Measurements from ENCODE around the gene SYNM. TPM values are rescaled to one million over a fixed set of nuclear protein-coding genes. Genes with fewer than 3 reads are reported as not detected.

SYNM gene
- total and polyA plus RNA-seq, 2 donors from 2014 or later = 4.5 to 23.2 TPM

GRCh38 chr15:99168601-99169580 lies 64.0 kb downstream of the SYNM start:
- Histone ChIP-seq H3K27ac (ENCODE audit: low read depth in 2 of 2, low read length in 2 of 2) (peak overlapping the region in 1 of 2 donors; percentile 17), H3K9ac (ENCODE audit: low read length in 3 of 3) (no peak overlapping the region), H3K9me3 (ENCODE audit: control insufficient read depth in 2 of 3, insufficient read depth in 1 of 3, low read length in 3 of 3) (no peaks in the 10 kb centered on the region), H3K36me3 (ENCODE audit: control insufficient read depth in 2 of 3, insufficient read depth in 3 of 3, low read length in 3 of 3) (peaks cover 3 to 12% (median 4%) of the 10 kb centered on the region in 3 donors), H3K27me3 (ENCODE audit: control insufficient read depth, insufficient read depth, low read length) (no peaks in the 10 kb centered on the region), H3K4me3 (ENCODE audit: low read length in 3 of 3) (no peak overlapping the region), H3K4me1 (ENCODE audit: control insufficient read depth in 2 of 3, insufficient read depth in 2 of 3, low read depth in 1 of 3, low read length in 3 of 3) (no peaks in the 10 kb centered on the region)
- TF ChIP-seq CTCF (IDR thresholded peaks at IDR 0.05; ENCODE audit: borderline replicate concordance, extremely low read depth, insufficient read depth) = no peak
- DNase-seq (no peak), FAIRE-seq (no peak)
- intact Hi-C loops (cut with DNase I) = no loop called here

- intact Hi-C loops (cut with DNase I) = no loop called here
- Histone ChIP-seq H3K4me3 (ENCODE audit: low read length in 3 of 3) (no peak overlapping the region), H3K4me1 (ENCODE audit: control insufficient read depth in 2 of 3, insufficient read depth in 2 of 3, low read depth in 1 of 3, low read length in 3 of 3) (no peaks in the 10 kb centered on the region), H3K9ac (ENCODE audit: low read length in 3 of 3) (no peak overlapping the region), H3K27me3 (ENCODE audit: control insufficient read depth, insufficient read depth, low read length) (no peaks in the 10 kb centered on the region), H3K27ac (ENCODE audit: low read depth in 2 of 2, low read length in 2 of 2) (peak overlapping the region in 1 of 2 donors; percentile 17), H3K9me3 (ENCODE audit: control insufficient read depth in 2 of 3, insufficient read depth in 1 of 3, low read length in 3 of 3) (no peaks in the 10 kb centered on the region), H3K36me3 (ENCODE audit: control insufficient read depth in 2 of 3, insufficient read depth in 3 of 3, low read length in 3 of 3) (peaks cover 2 to 12% (median 3%) of the 10 kb centered on the region in 3 donors)
- no peak for FAIRE-seq
- no peak for DNase-seq
- no peak for TF ChIP-seq CTCF (IDR thresholded peaks at IDR 0.05; ENCODE audit: borderline replicate concordance, extremely low read depth, insufficient read depth)
Observed at GRCh38 chr15:99169769-99170311, 65.0 kb downstream of the SYNM start.

GRCh38 chr15:99170476-99171065 lies 65.7 kb downstream of the SYNM start:
- no peak overlapping the region for H3K4me3 ChIP-seq (ENCODE audit: low read length in 3 of 3)
- no peak overlapping the region for H3K27ac ChIP-seq (ENCODE audit: low read depth in 2 of 2, low read length in 2 of 2)
- H3K27me3 ChIP-seq (ENCODE audit: control insufficient read depth, insufficient read depth, low read length) = no peaks in the 10 kb centered on the region
- FAIRE-seq = no peak
- H3K9ac ChIP-seq (ENCODE audit: low read length in 3 of 3) = no peak overlapping the region
- no peak for DNase-seq
- TF ChIP-seq CTCF (IDR thresholded peaks at IDR 0.05; ENCODE audit: borderline replicate concordance, extremely low read depth, insufficient read depth) = no peak
- peaks cover 0 to 6% (median 0%) of the 10 kb centered on the region in 3 donors for H3K4me1 ChIP-seq (ENCODE audit: control insufficient read depth in 2 of 3, insufficient read depth in 2 of 3, low read depth in 1 of 3, low read length in 3 of 3)
- H3K36me3 ChIP-seq (ENCODE audit: control insufficient read depth in 2 of 3, insufficient read depth in 3 of 3, low read length in 3 of 3) = peaks cover 2 to 12% (median 5%) of the 10 kb centered on the region in 3 donors
- intact Hi-C loops (cut with DNase I) = no loop called here
- H3K9me3 ChIP-seq (ENCODE audit: control insufficient read depth in 2 of 3, insufficient read depth in 1 of 3, low read length in 3 of 3) = no peaks in the 10 kb centered on the region

All from kidney (tissue), 14 donors.